ENCODE data around the gene TAS2R31.
"Not testable (repeated sequence)": the region's sequence is repeated elsewhere in the genome, so short reads cannot be mapped to it uniquely, and the experiment has no call there.

The TAS2R31 gene

GRCh38 chr12:11041366-11041765 lies 10.2 kb upstream of the TAS2R31 start:
- not testable (repeated sequence) for H3K4me1 ChIP-seq (ENCODE audit: insufficient read depth, low read length); H3K27me3 ChIP-seq (ENCODE audit: control insufficient read depth in 1 of 2, insufficient read depth in 2 of 2, low read length in 2 of 2); H3K27ac ChIP-seq (ENCODE audit: low read depth, low read length); H3K4me3 ChIP-seq (ENCODE audit: low read depth in 1 of 2, low read length in 2 of 2); H3K9ac ChIP-seq (ENCODE audit: low read length); H3K9me3 ChIP-seq (ENCODE audit: low read length); H3K36me3 ChIP-seq (ENCODE audit: insufficient read depth, low read length)

- H3K4me1 ChIP-seq (ENCODE audit: insufficient read depth, low read length): no peaks in the 10 kb centered on the region
- H3K27me3 ChIP-seq (ENCODE audit: control insufficient read depth in 1 of 2, insufficient read depth in 2 of 2, low read length in 2 of 2): no peaks in the 10 kb centered on the region
- H3K27ac ChIP-seq (ENCODE audit: low read depth, low read length): no peak overlapping the region
- H3K9ac ChIP-seq (ENCODE audit: low read length): no peak overlapping the region
- H3K9me3 ChIP-seq (ENCODE audit: low read length): no peaks in the 10 kb centered on the region
- peaks cover 3% of the 10 kb centered on the region for H3K36me3 ChIP-seq (ENCODE audit: insufficient read depth, low read length)
- H3K4me3 ChIP-seq (ENCODE audit: low read depth in 1 of 2, low read length in 2 of 2): no peak overlapping the region
Observed at GRCh38 chr12:11040162-11040561, 9.0 kb upstream of the TAS2R31 start.

- Histone ChIP-seq H3K27me3 (ENCODE audit: control insufficient read depth in 1 of 2, insufficient read depth in 2 of 2, low read length in 2 of 2) (no peaks in the 10 kb centered on the region), H3K9me3 (ENCODE audit: low read length) (no peaks in the 10 kb centered on the region), H3K4me3 (ENCODE audit: low read depth in 1 of 2, low read length in 2 of 2) (no peak overlapping the region), H3K36me3 (ENCODE audit: insufficient read depth, low read length) (no peaks in the 10 kb centered on the region), H3K27ac (ENCODE audit: low read depth, low read length) (no peak overlapping the region), H3K9ac (ENCODE audit: low read length) (no peak overlapping the region), H3K4me1 (ENCODE audit: insufficient read depth, low read length) (no peaks in the 10 kb centered on the region)
Observed at GRCh38 chr12:11039171-11039570, 8.0 kb upstream of the TAS2R31 start.

GRCh38 chr12:11033959-11034358 lies 2.8 kb upstream of the TAS2R31 start:
- not testable (repeated sequence) for H3K36me3 ChIP-seq (ENCODE audit: insufficient read depth, low read length); H3K27ac ChIP-seq (ENCODE audit: low read depth, low read length); H3K4me3 ChIP-seq (ENCODE audit: low read depth in 1 of 2, low read length in 2 of 2); H3K9me3 ChIP-seq (ENCODE audit: low read length); H3K27me3 ChIP-seq (ENCODE audit: control insufficient read depth in 1 of 2, insufficient read depth in 2 of 2, low read length in 2 of 2); H3K9ac ChIP-seq (ENCODE audit: low read length); H3K4me1 ChIP-seq (ENCODE audit: insufficient read depth, low read length)

- Histone ChIP-seq H3K36me3 (ENCODE audit: insufficient read depth, low read length) (no peaks in the 10 kb centered on the region), H3K27ac (ENCODE audit: low read depth, low read length) (no peak overlapping the region), H3K4me1 (ENCODE audit: insufficient read depth, low read length) (no peaks in the 10 kb centered on the region), H3K27me3 (ENCODE audit: control insufficient read depth in 1 of 2, insufficient read depth in 2 of 2, low read length in 2 of 2) (no peaks in the 10 kb centered on the region), H3K4me3 (ENCODE audit: low read depth in 1 of 2, low read length in 2 of 2) (no peak overlapping the region), H3K9me3 (ENCODE audit: low read length) (no peaks in the 10 kb centered on the region), H3K9ac (ENCODE audit: low read length) (no peak overlapping the region)
Observed at GRCh38 chr12:11026118-11026517, 5.1 kb downstream of the TAS2R31 start.

GRCh38 chr12:11023387-11023786 lies 7.8 kb downstream of the TAS2R31 start:
- no peaks in the 10 kb centered on the region for H3K9me3 ChIP-seq (ENCODE audit: low read length)
- no peak overlapping the region for H3K9ac ChIP-seq (ENCODE audit: low read length)
- no peaks in the 10 kb centered on the region for H3K36me3 ChIP-seq (ENCODE audit: insufficient read depth, low read length)
- H3K4me1 ChIP-seq (ENCODE audit: insufficient read depth, low read length): no peaks in the 10 kb centered on the region
- H3K4me3 ChIP-seq (ENCODE audit: low read depth in 1 of 2, low read length in 2 of 2): no peak overlapping the region
- no peak overlapping the region for H3K27ac ChIP-seq (ENCODE audit: low read depth, low read length)
- no peaks in the 10 kb centered on the region for H3K27me3 ChIP-seq (ENCODE audit: control insufficient read depth in 1 of 2, insufficient read depth in 2 of 2, low read length in 2 of 2)

GRCh38 chr12:11022520-11022919 lies 8.7 kb downstream of the TAS2R31 start, which contains the start of gene TAS2R19:
Gene TAS2R19, minus strand, starts transcription at chr12:11022620. Its CDS starts 49 bp downstream, at chr12:11022571.
- H3K9ac ChIP-seq (ENCODE audit: low read length): no peak within 1 kb of the TSS
- no peaks in the 10 kb centered on the region for H3K4me1 ChIP-seq (ENCODE audit: insufficient read depth, low read length)
- H3K9me3 ChIP-seq (ENCODE audit: low read length): no peaks in the 10 kb centered on the region
- no peaks in the 10 kb centered on the region for H3K27me3 ChIP-seq (ENCODE audit: control insufficient read depth in 1 of 2, insufficient read depth in 2 of 2, low read length in 2 of 2)
- no peak within 1 kb of the TSS for H3K4me3 ChIP-seq (ENCODE audit: low read depth in 1 of 2, low read length in 2 of 2)
- H3K27ac ChIP-seq (ENCODE audit: low read depth, low read length): no peak within 1 kb of the TSS
- no peaks in the 10 kb centered on the region for H3K36me3 ChIP-seq (ENCODE audit: insufficient read depth, low read length)

GRCh38 chr12:11016937-11017336 lies 14.3 kb downstream of the TAS2R31 start:
- no peaks in the 10 kb centered on the region for H3K9me3 ChIP-seq (ENCODE audit: low read length)
- H3K27me3 ChIP-seq (ENCODE audit: control insufficient read depth in 1 of 2, insufficient read depth in 2 of 2, low read length in 2 of 2): no peaks in the 10 kb centered on the region
- no peak overlapping the region for H3K9ac ChIP-seq (ENCODE audit: low read length)
- no peaks in the 10 kb centered on the region for H3K36me3 ChIP-seq (ENCODE audit: insufficient read depth, low read length)
- no peaks in the 10 kb centered on the region for H3K4me1 ChIP-seq (ENCODE audit: insufficient read depth, low read length)
- no peak overlapping the region for H3K27ac ChIP-seq (ENCODE audit: low read depth, low read length)
- no peak overlapping the region for H3K4me3 ChIP-seq (ENCODE audit: low read depth in 1 of 2, low read length in 2 of 2)

GRCh38 chr12:11015775-11016430 lies 15.3 kb downstream of the TAS2R31 start:
- Histone ChIP-seq H3K4me1 (ENCODE audit: insufficient read depth, low read length) (no peaks in the 10 kb centered on the region), H3K4me3 (ENCODE audit: low read depth in 1 of 2, low read length in 2 of 2) (no peak overlapping the region), H3K36me3 (ENCODE audit: insufficient read depth, low read length) (no peaks in the 10 kb centered on the region), H3K9ac (ENCODE audit: low read length) (no peak overlapping the region), H3K27me3 (ENCODE audit: control insufficient read depth in 1 of 2, insufficient read depth in 2 of 2, low read length in 2 of 2) (no peaks in the 10 kb centered on the region), H3K9me3 (ENCODE audit: low read length) (no peaks in the 10 kb centered on the region), H3K27ac (ENCODE audit: low read depth, low read length) (no peak overlapping the region)

- no peak overlapping the region for H3K9ac ChIP-seq (ENCODE audit: low read length)
- no peak overlapping the region for H3K27ac ChIP-seq (ENCODE audit: low read depth, low read length)
- no peaks in the 10 kb centered on the region for H3K9me3 ChIP-seq (ENCODE audit: low read length)
- no peaks in the 10 kb centered on the region for H3K27me3 ChIP-seq (ENCODE audit: control insufficient read depth in 1 of 2, insufficient read depth in 2 of 2, low read length in 2 of 2)
- no peak overlapping the region for H3K4me3 ChIP-seq (ENCODE audit: low read depth in 1 of 2, low read length in 2 of 2)
- no peaks in the 10 kb centered on the region for H3K36me3 ChIP-seq (ENCODE audit: insufficient read depth, low read length)
- no peaks in the 10 kb centered on the region for H3K4me1 ChIP-seq (ENCODE audit: insufficient read depth, low read length)
Observed at GRCh38 chr12:11014234-11014633, 17.0 kb downstream of the TAS2R31 start.

GRCh38 chr12:11007608-11008007 lies 23.6 kb downstream of the TAS2R31 start:
- no peak overlapping the region for H3K4me3 ChIP-seq (ENCODE audit: low read depth in 1 of 2, low read length in 2 of 2)
- no peak overlapping the region for H3K9ac ChIP-seq (ENCODE audit: low read length)
- no peaks in the 10 kb centered on the region for H3K36me3 ChIP-seq (ENCODE audit: insufficient read depth, low read length)
- H3K27me3 ChIP-seq (ENCODE audit: control insufficient read depth in 1 of 2, insufficient read depth in 2 of 2, low read length in 2 of 2): no peaks in the 10 kb centered on the region
- no peak overlapping the region for H3K27ac ChIP-seq (ENCODE audit: low read depth, low read length)
- H3K9me3 ChIP-seq (ENCODE audit: low read length): no peaks in the 10 kb centered on the region
- H3K4me1 ChIP-seq (ENCODE audit: insufficient read depth, low read length): no peaks in the 10 kb centered on the region

GRCh38 chr12:10998204-10998603 lies 33.0 kb downstream of the TAS2R31 start, which contains the start of gene TAS2R20:
Gene TAS2R20, minus strand, starts transcription at chr12:10998304. Its CDS starts 429 bp downstream, at chr12:10997875.
- no peak within 1 kb of the TSS for H3K9ac ChIP-seq (ENCODE audit: low read length)
- H3K27ac ChIP-seq (ENCODE audit: low read depth, low read length): no peak within 1 kb of the TSS
- H3K36me3 ChIP-seq (ENCODE audit: insufficient read depth, low read length): no peaks in the 10 kb centered on the region
- H3K4me3 ChIP-seq (ENCODE audit: low read depth in 1 of 2, low read length in 2 of 2): no peak within 1 kb of the TSS
- H3K27me3 ChIP-seq (ENCODE audit: control insufficient read depth in 1 of 2, insufficient read depth in 2 of 2, low read length in 2 of 2): no peaks in the 10 kb centered on the region
- no peaks in the 10 kb centered on the region for H3K9me3 ChIP-seq (ENCODE audit: low read length)
- no peaks in the 10 kb centered on the region for H3K4me1 ChIP-seq (ENCODE audit: insufficient read depth, low read length)

All from muscle layer of colon (tissue), 2 donors.